Testis (tissue), 3 donors: Measurements from ENCODE around the gene CLOCK. TPM values are rescaled to one million over a fixed set of nuclear protein-coding genes. Genes with fewer than 3 reads are reported as not detected.

Experiments used
- DNase-seq: peaks from one replicate; pipeline ENCODE4 v3.0.0-alpha.2; 2019
- H3K27ac ChIP-seq, 2 donors: fragments of 200-600 bp; sonication (generic); one replicate each; pipeline ENCODE4 v1.5.1; 2019
- H3K27me3 ChIP-seq: fragments of 200-600 bp; sonication (generic); one replicate; pipeline ENCODE4 v1.5.1; 2019
- H3K36me3 ChIP-seq: fragments of 200-600 bp; sonication (generic); one replicate; pipeline ENCODE4 v1.5.1; 2017; ENCODE audit warnings: low read depth; ENCODE audit errors: missing control alignments
- H3K4me1 ChIP-seq: fragments of 200-600 bp; sonication (generic); one replicate; pipeline ENCODE4 v1.5.1; 2019
- H3K4me3 ChIP-seq, 2 donors: fragments of 200-600 bp; sonication (generic); one replicate each; pipeline ENCODE4 v1.5.1; 2017 to 2019
- H3K9me3 ChIP-seq: fragments of 200-600 bp; sonication (generic); one replicate; pipeline ENCODE4 v1.5.1; 2017
- CTCF ChIP-seq, 3 experiments: fragments of 450-650 bp in 2 of 3; fragments of 200-600 bp in 1 of 3; sonication (generic) in 1 of 3; IDR thresholded peaks; one replicate each; pipeline ENCODE4 v1.5.1; 2016 to 2019; ENCODE audit warnings: antibody characterized with exemption in 3 of 3, mild to moderate bottlenecking in 2 of 3, moderate library complexity in 1 of 3
- POLR2A ChIP-seq: fragments of 450-650 bp; IDR thresholded peaks from one replicate; pipeline ENCODE4 v1.6.1; 2017; ENCODE audit warnings: antibody characterized with exemption, mild to moderate bottlenecking, moderate library complexity
- WGBS, 2 donors: methylation state at CpG; one replicate each; pipeline ENCODE4 v1.1.5; 2018; 5-methylcytosine and 5-hydroxymethylcytosine counted together
- intact Hi-C: fragments of 100-400 bp; cut with DNase I; formaldehyde crosslinking; loops from one replicate; pipeline ENCODE4 v1.15.1; 2023; ENCODE audit warnings: low total_unique reads
- polyA plus RNA-seq: library from polyadenylated mRNA; stranded (reverse); fragments of 350-450 nt; fragmentation: Illumina TruSeq; extraction: RNeasy Lipid Tissue Mini Kit (QIAGEN cat#74804); gene quantifications from one replicate; pipeline ENCODE4 v1.2.3, GENCODE V29; 2014; ENCODE audit warnings: low read depth, low replicate concordance; ENCODE audit not compliant: insufficient read depth
- small RNA-seq, 2 donors: library from RNA; depleted of rRNA; stranded (forward); fragments of <200 nt; gene quantifications; one replicate each; pipeline ENCODE3, GENCODE V24; 2016
- total RNA-seq, 2 donors: library from RNA; depleted of rRNA; stranded (reverse); fragments of >200 nt; gene quantifications; one replicate each; pipeline ENCODE4 v1.2.3, GENCODE V29; 2016

Gene CLOCK
- total and polyA plus RNA-seq, 3 donors from 2014 or later = 41.9 to 48.6 (median 43.4) TPM

DNA sequence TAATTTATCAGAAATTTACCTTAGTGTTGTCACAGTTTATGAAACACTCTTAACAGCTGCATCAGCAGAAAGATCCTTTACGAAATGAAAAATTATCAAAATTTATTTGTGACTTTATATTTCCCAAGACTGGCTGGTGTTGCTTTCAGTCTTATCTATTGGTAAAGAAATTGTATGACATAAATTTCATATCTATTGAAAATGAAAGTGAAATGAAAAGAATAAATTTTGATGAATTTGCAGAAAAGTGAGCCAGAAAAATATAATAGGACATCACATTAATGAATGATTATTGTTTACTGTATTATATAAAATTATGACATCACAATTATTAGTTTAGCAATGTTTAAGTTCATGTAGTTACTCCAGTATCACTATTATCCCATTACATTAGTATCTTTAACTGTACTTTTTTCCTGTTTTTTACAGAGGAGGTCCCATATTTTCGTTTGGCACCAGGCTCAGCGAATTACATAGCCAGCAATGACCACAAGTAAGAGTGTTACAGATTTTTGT is 164.2 kb downstream of the CLOCK start:
- TF ChIP-seq CTCF (IDR thresholded peaks at IDR 0.05) (no peak), POLR2A (no peak)
- Histone ChIP-seq H3K27ac (no peak overlapping the region), H3K36me3 (no peaks in the 10 kb centered on the region), H3K27me3 (no peaks in the 10 kb centered on the region), H3K4me3 (no peak overlapping the region), H3K4me1 (no peaks in the 10 kb centered on the region), H3K9me3 (no peaks in the 10 kb centered on the region)
- DNase-seq = no peak
- 83 to 89% methylated on average over 3 of the region's 3 CpGs for WGBS, 2 donors
- intact Hi-C loops = no loop called here

- intact Hi-C loops = no loop called here
- no peak overlapping the region for H3K27ac ChIP-seq
- H3K4me3 ChIP-seq = no peak overlapping the region
- H3K4me1 ChIP-seq = no peaks in the 10 kb centered on the region
- H3K27me3 ChIP-seq = no peaks in the 10 kb centered on the region
- 92 to 94% methylated on average over 7 of the region's 7 CpGs for WGBS, 2 donors
- no peaks in the 10 kb centered on the region for H3K36me3 ChIP-seq
- no peak for DNase-seq
- TF ChIP-seq CTCF (IDR thresholded peaks at IDR 0.05) (no peak), POLR2A (no peak)
- no peaks in the 10 kb centered on the region for H3K9me3 ChIP-seq
Observed at GRCh38 chr4:55381502-55381901, 165.2 kb downstream of the CLOCK start.

- intact Hi-C loops = no loop called here
- Histone ChIP-seq H3K9me3 (no peaks in the 10 kb centered on the region), H3K36me3 (no peaks in the 10 kb centered on the region), H3K4me1 (no peaks in the 10 kb centered on the region), H3K4me3 (no peak overlapping the region), H3K27ac (no peak overlapping the region), H3K27me3 (no peaks in the 10 kb centered on the region)
- WGBS, 2 donors = 85 to 87% methylated on average over 2 of the region's 2 CpGs
- DNase-seq = no peak
- TF ChIP-seq CTCF (IDR thresholded peaks at IDR 0.05) = no peak
Observed at GRCh38 chr4:55380576-55380975, 166.1 kb downstream of the CLOCK start.

DNA sequence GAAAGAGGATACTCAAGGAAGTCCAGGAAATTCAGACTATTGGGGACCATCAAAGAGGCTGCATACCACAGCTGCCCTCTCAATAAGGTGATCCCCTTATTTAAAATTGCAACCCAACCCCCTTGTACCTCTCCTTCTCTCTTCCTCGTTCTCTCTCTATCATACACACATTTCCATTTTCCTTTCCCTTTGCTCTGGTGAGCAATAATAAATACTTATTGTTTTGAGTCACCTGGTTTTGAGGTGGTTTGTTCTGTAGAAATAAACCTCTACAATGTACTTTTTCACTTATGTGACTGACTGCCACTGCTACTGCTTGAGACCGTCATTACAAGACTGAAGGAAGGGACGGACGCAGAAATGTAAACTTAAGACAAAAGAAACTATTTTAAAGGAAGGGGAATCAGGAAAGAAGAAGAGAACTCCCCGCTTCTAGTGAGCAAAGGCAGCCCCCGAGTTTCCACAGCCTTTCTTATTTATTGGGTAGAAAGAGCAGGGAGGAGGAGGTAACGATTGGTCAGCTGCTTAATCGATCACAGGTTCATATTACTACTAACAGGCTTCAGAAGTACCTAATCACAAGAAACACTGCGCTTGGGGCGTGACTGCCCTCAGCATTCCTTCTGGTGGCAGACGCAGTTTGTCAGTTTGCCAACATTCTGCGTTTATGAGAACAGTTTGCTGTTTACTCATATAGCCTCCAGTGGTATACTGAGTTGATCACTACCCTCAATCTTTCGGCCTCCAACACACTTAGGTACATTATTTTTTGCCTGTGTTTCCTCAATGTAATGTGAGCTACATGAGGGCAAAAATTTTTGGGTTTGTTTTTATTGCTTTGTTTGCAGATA is 167.9 kb downstream of the CLOCK start:
- H3K4me3 ChIP-seq = no peak overlapping the region
- no peak overlapping the region for H3K27ac ChIP-seq
- no peaks in the 10 kb centered on the region for H3K4me1 ChIP-seq
- TF ChIP-seq POLR2A (no peak), CTCF (IDR thresholded peaks at IDR 0.05) (no peak)
- DNase-seq = no peak
- H3K36me3 ChIP-seq = no peaks in the 10 kb centered on the region
- WGBS, 2 donors = 87 to 89% methylated on average over 13 of the region's 13 CpGs
- H3K27me3 ChIP-seq = no peaks in the 10 kb centered on the region
- intact Hi-C loops = no loop called here
- no peaks in the 10 kb centered on the region for H3K9me3 ChIP-seq

Small RNAs within 50 kb of the gene (small RNA-seq; reads per million reads assigned to genes)
- gene RF00019 = 0 reads per million in 2 donors

Other genes with a start within 250 kb of the CLOCK start
- gene SRD5A3, start 200.7 kb downstream of the CLOCK start, total RNA-seq = 1 to 10 TPM; 4.9 to 8.0 TPM
- gene SRD5A3, start 200.7 kb downstream of the CLOCK start, polyA plus RNA-seq = 7.8 TPM
- 100 to 1,000 TPM in 1 of 2 donors, 10 to 100 TPM in 1; 94.8 to 122 TPM for gene TMEM165, start 151.0 kb downstream of the CLOCK start, total RNA-seq
- gene TMEM165, start 151.0 kb downstream of the CLOCK start, polyA plus RNA-seq = 39.9 TPM
- 10 to 100 TPM; 15.7 to 28.6 TPM for gene PDCL2, start 45.3 kb upstream of the CLOCK start, total RNA-seq
- 84.6 TPM for gene PDCL2, start 45.3 kb upstream of the CLOCK start, polyA plus RNA-seq
- 1 to 10 TPM; 4.3 to 6.3 TPM for gene NMU, start 89.4 kb upstream of the CLOCK start, total RNA-seq
- 0.58 TPM for gene NMU, start 89.4 kb upstream of the CLOCK start, polyA plus RNA-seq